KMS-11 (cell line): ENCODE results near the gene SMAD7.

Experiments used
- H2AFZ ChIP-seq: fragments of 200-600 bp; sonication (generic); 2 replicates; pipeline ENCODE4 v1.6.1; 2016; ENCODE audit warnings: antibody characterized with exemption, mixed run types, low read depth
- H3K27ac ChIP-seq: fragments of 200-600 bp; sonication (generic); 2 replicates; pipeline ENCODE4 v1.6.1; 2016; ENCODE audit warnings: mild to moderate bottlenecking, mixed run types
- H3K27me3 ChIP-seq: fragments of 200-600 bp; sonication (generic); 2 replicates; pipeline ENCODE4 v1.6.1; 2017; ENCODE audit warnings: mild to moderate bottlenecking, low read depth, mixed run types, moderate library complexity; ENCODE audit not compliant: insufficient read depth
- H3K36me3 ChIP-seq: fragments of 200-600 bp; sonication (generic); 2 replicates; pipeline ENCODE4 v1.6.1; 2017; ENCODE audit warnings: mild to moderate bottlenecking, mixed run types; ENCODE audit not compliant: insufficient read depth
- H3K4me1 ChIP-seq: fragments of 200-600 bp; sonication (generic); 2 replicates; pipeline ENCODE4 v1.6.1; 2016; ENCODE audit warnings: mild to moderate bottlenecking, low read depth, mixed run types; ENCODE audit not compliant: poor library complexity, severe bottlenecking
- H3K4me2 ChIP-seq: fragments of 200-600 bp; sonication (generic); 2 replicates; pipeline ENCODE4 v1.7.0; 2016; ENCODE audit warnings: mild to moderate bottlenecking, mixed run types
- H3K4me3 ChIP-seq: fragments of 200-600 bp; sonication (generic); IDR thresholded peaks from 2 replicates; pipeline ENCODE4 v1.6.1; 2017; ENCODE audit warnings: low read depth, low read length, mixed read lengths; ENCODE audit not compliant: insufficient read depth
- H3K79me2 ChIP-seq: fragments of 200-600 bp; sonication (generic); 2 replicates; pipeline ENCODE4 v1.6.1; 2016; ENCODE audit warnings: low read depth, mixed run types; ENCODE audit not compliant: insufficient read depth
- H3K9ac ChIP-seq: fragments of 200-600 bp; sonication (generic); 2 replicates; pipeline ENCODE4 v1.6.1; 2016; ENCODE audit warnings: mild to moderate bottlenecking, mixed run types
- H4K20me1 ChIP-seq: fragments of 200-600 bp; sonication (generic); 2 replicates; pipeline ENCODE4 v1.6.1; 2016; ENCODE audit warnings: mild to moderate bottlenecking, mixed run types; ENCODE audit not compliant: insufficient read depth
- CTCF ChIP-seq: fragments of 200-600 bp; sonication (generic); conservative IDR thresholded peaks from 2 replicates; pipeline ENCODE4 v1.6.1; 2017; ENCODE audit warnings: low read depth, mild to moderate bottlenecking, antibody characterized with exemption, low read length, moderate library complexity, mixed read lengths

SMAD7 gene

DNA sequence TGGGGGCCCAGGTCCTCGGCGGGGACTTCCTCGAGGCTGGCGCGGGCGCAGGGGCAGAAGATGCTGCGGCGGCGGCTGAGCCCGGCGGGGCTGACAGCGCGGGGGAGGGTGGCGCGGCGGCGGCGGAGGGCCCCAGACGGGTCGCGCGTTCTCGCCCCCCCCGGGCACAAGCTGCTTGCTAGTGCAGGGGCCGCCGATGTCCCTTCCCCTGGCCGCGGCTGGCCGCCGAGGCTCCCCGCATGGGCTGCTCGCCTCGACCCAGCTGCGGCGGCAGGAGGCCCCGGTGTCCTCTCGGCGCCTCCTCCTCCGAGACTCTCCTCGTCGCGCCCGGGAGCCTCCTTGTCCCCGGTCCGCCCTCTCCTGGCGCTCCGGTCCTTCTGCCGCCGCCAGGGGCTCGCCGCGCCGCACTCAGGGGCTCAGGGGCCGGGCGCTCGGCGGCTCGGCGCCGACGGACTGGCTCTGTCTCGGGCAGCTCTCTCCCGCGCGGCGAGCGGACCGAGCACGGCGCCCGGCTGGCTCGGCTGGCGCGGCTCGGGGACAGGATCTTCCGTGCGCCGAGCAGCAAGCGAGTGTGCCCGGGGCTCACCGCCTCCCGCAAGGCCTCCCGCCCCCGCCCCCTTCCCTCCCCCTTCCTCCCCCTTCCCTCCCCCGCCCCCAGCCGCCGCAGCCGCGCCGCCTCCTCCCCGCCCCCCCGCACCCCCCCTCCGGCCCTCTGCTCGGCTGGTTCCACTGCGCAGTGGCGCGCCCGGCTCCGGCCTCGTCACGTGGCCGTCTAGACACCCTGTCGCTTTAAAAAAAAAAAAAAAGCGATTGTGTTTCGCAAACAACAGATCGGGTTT lies 902 bp upstream of the SMAD7 start:
- H3K9ac ChIP-seq = peak overlapping the region; percentile 96
- TF ChIP-seq CTCF = no peak
- peak overlapping the region; percentile 99 for H3K4me2 ChIP-seq
- H2AFZ ChIP-seq = peak overlapping the region; percentile 95
- H3K27ac ChIP-seq = peak overlapping the region; percentile 97
- peaks cover 24% of the 10 kb centered on the region for H4K20me1 ChIP-seq
- no peak overlapping the region for H3K4me3 ChIP-seq
- peaks cover 25% of the 10 kb centered on the region for H3K4me1 ChIP-seq
- H3K79me2 ChIP-seq = peaks cover 56% of the 10 kb centered on the region
- H3K36me3 ChIP-seq = peaks cover 3% of the 10 kb centered on the region; the same call in 1 of the 2 replicates
- no peaks in the 10 kb centered on the region for H3K27me3 ChIP-seq

- H2AFZ ChIP-seq = no peak overlapping the region
- peak overlapping the region; percentile 66 for H3K9ac ChIP-seq
- H4K20me1 ChIP-seq = peaks cover 42% of the 10 kb centered on the region
- peaks cover 3% of the 10 kb centered on the region; the same call in 1 of the 2 replicates for H3K36me3 ChIP-seq
- TF ChIP-seq CTCF = no peak
- peak overlapping the region; percentile 95 for H3K4me2 ChIP-seq
- H3K79me2 ChIP-seq = peaks cover 74% of the 10 kb centered on the region
- H3K27ac ChIP-seq = peak overlapping the region; percentile 55
- no peak overlapping the region for H3K4me3 ChIP-seq
- H3K27me3 ChIP-seq = no peaks in the 10 kb centered on the region
- H3K4me1 ChIP-seq = peaks cover 43% of the 10 kb centered on the region
Measured at GRCh38 chr18:48949606-48950535, 894 bp downstream of the SMAD7 start.

DNA sequence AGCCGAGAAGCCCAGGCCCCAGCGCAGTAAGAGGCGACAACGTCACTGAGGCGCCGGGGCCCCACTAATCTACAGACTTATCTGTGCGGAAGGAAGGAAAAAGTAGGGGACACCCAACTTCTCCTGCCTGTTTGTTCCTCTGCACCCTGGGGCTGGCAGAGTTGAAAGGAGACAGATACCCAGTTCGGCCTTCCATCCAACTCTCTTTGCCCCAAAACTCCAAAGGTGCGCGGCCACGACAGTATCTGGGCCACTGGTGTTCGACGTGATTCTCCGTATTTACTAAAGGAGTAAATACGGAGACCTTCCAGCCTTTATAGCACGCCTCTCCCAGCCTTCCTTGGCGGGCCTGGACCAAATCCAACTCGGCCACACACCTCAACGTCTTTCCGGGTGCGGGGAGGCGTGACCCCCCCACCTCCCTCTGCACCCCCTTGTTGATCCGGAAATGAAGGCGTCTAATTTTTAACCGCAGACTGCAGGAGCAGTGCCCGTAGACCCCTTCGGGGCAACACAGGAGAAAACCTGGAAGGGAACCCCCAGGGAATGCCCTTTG lies 1.6 kb downstream of the SMAD7 start:
- TF ChIP-seq CTCF = no peak
- Histone ChIP-seq H3K4me3 (no peak overlapping the region), H3K4me2 (peak overlapping the region; percentile 95), H3K27ac (peak overlapping the region; percentile 55), H3K36me3 (peaks cover 5% of the 10 kb centered on the region; the same call in 1 of the 2 replicates), H3K79me2 (peaks cover 80% of the 10 kb centered on the region), H2AFZ (no peak overlapping the region), H3K27me3 (no peaks in the 10 kb centered on the region), H4K20me1 (peaks cover 49% of the 10 kb centered on the region), H3K9ac (peak overlapping the region; percentile 66), H3K4me1 (peaks cover 48% of the 10 kb centered on the region)
